GM19438 (cell line): Measurements from ENCODE around the gene VASP.
A peak's percentile ranks its signal among the peaks of the same experiment; 100 is the strongest.

ENCODE experiments used
- ATAC-seq: cut with Tn5 transposase; IDR thresholded peaks from one replicate; pipeline ENCODE4 v1.9.1; 2021; ENCODE audit warnings: low read depth; ENCODE audit not compliant: unreplicated experiment

Gene VASP

GRCh38 chr19:45514376-45515051, 7.2 kb downstream of the VASP start:
- ATAC-seq, result no peak

DNA sequence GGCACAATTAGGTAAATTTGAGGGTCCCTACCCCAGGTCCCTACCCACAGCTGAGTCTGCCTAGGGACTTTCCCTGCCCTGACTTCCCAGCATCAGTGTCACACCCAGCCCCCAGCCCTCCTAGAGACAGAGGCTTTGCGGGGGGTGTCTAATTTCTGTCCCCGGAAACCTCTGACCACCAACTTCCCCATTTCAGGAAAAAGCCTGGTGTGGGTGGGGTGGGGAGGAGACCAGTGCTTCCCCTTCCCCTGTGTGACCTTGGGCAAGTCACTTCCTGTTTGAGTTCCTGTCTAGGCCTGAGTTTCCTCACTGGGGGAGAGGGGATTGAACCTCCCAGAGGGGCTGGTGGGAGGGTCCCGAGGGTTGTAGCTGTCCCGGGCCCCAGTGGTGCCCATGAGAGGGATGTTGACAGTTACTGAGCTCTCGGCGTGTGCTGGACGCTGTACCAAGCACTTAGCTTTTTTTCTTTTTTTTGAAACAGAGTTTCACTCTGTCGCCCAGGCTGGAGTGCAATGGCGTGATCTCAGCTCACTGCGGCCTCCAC, 7.9 kb downstream of the VASP start:
- ATAC-seq, result no peak

DNA sequence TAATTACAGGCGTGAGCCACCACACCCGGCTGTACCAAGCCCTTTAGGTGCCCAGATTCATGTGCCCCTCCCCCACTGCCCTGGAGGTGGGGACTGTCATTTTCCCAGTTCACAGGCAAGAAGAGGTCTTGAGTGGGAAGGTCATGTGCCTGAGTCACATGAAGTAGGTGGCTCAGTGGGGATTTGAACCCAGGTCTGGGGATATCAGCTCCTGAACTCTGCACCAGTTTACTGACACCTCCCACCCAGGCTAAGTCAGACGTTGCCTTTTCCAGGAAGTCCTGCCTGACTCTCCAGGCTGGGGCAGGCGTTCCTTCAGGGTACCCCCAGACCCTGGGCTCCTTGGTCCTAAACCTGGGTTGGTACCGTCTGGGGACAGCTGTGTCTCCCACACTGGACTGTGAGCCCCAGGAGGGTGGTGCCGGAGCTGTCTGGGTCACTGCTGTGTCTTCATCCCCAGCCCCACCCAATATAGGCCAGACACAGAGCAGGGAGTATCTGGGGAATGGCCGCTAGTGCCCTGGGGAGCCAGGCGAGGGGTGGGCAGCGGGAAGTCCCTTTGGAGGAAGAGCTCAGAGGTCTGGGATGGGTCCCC, 8.6 kb downstream of the VASP start:
- no peak for ATAC-seq

DNA sequence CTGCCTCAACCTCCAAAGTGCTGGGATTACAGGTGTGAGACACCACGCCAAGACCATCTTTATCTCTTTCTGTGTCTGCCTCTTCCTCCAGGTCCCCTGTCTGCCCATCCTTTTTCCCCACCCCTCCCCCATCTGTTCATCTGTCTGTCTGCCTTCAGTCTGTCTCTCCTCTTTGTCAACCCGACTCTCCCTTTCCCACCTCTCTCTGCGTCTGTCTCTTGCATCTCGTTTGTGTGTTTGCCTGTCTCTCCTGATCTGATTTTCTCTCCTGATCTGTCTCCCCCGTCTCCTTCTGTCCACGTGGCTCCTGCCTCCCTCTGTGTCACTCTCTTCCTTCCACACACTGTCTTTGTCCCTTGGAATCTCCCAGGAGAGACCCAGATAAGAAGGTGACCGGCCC, 10.0 kb downstream of the VASP start:
- ATAC-seq, result no peak

DNA sequence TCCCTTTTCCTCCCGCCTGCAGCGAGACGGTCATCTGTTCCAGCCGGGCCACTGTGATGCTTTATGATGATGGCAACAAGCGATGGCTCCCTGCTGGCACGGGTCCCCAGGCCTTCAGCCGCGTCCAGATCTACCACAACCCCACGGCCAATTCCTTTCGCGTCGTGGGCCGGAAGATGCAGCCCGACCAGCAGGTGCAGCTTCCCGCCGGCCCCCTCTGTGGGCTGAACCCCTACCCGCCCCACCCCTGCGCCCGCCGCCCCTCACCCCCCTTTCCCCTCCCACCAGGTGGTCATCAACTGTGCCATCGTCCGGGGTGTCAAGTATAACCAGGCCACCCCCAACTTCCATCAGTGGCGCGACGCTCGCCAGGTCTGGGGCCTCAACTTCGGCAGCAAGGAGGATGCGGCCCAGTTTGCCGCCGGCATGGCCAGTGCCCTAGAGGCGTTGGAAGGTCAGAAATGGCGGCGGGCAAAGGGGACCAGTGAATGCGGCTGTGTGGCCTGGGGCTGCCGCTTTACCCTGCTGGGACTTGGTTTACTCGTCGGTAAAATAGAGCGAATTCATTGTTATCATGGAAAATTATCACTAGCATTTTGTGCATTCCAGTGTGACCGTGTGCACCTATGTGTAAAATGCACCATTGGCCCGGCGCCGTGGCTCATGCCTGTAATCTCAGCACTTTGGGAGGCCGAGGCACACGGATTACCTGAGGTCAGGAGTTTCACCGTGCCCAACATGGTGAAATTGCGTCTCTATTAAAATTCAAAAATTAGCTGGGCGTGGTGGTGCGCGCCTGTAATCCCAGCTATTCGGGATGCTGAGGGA, 10.6 kb downstream of the VASP start:
- no peak for ATAC-seq

GRCh38 chr19:45518469-45518826, 11.2 kb downstream of the VASP start:
- no peak for ATAC-seq

DNA sequence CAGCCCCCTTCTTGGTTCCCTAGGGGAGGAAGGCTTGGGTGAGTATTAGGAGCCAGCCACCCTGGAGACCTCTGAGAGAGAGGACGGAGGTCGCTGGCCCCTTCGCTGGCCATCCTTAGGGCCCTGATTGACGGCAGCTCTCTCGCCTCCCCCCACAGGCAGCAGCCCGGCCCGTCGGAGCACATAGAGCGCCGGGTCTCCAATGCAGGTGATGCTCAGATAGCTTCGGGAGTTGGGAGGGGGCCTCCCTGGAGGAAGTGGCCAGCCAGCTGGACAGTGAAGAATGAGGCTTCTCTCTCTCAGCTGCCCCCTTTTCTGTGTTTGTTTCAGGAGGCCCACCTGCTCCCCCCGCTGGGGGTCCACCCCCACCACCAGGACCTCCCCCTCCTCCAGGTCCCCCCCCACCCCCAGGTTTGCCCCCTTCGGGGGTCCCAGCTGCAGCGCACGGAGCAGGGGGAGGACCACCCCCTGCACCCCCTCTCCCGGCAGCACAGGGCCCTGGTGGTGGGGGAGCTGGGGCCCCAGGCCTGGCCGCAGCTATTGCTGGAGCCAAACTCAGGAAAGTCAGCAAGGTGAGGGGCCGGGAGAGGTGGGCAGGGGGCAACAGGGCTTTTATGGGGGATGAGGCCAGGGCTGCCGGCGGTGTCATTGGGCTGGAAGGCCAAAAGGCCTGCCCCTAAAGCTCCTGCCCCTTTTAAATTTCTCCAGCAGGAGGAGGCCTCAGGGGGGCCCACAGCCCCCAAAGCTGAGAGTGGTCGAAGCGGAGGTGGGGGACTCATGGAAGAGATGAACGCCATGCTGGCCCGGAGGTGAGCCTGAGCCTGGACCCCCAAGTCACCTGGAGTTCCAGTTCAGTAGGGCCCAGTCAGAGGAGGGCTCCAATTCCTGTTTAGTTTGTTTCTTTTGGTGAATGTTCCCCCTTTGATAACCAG, 15.0 kb downstream of the VASP start:
- ATAC-seq, result no peak

GRCh38 chr19:45523642-45524256, 16.5 kb downstream of the VASP start:
- ATAC-seq, result peak; percentile 73

GRCh38 chr19:45524575-45525129, 17.4 kb downstream of the VASP start:
- ATAC-seq, result no peak

GRCh38 chr19:45526143-45526542, 18.9 kb downstream of the VASP start:
- no peak for ATAC-seq

GRCh38 chr19:45526971-45527370, 19.7 kb downstream of the VASP start:
- ATAC-seq, result no peak

DNA sequence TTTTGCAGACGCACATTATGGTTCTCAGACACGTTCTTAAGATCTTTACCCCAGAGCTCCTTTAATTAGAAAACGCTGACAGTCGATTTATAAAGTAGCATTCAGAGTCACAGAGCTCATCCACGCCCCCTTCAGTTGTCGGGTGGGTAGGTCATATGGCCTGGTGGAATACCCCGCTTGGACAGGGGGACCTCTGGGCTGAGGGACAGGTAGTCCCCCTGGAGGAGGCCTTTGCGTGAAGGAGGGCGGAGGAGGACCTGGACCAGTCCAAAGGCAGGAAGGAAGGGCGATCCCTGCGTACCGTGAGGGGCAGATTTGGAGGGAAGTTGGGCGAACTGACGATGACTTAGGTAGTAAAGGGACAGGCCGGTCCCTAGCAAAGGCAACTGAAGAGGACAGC, 20.5 kb downstream of the VASP start:
- no peak for ATAC-seq

DNA sequence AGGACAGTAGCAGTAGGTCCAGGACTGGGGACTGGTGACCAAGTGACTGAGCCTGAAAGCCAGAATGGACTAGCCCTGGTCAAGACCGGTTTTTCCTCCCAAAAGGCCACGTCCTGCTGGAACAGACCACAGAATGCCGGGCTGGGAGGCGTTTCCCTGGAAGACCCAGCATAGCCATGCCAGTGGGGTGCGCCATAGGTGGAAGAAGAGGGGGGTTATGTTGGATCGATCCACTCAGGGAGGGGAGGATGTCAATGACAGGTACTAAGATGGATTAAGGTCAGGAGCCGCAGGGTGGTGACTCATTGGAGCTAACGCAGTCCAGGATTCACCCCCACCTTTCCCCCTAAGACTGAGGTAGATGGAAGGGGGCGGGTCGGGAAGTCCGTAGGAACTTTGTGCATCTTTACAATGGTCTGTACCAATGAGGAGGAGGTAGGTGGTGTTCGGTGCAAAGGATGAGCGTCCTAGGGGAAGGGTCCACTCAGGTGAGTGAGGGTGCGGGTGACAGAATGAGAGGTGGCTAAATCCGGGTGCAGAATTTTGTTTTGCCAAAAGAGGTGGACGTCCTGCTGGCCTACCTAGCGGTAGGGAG, 21.0 kb downstream of the VASP start:
- no peak for ATAC-seq

DNA sequence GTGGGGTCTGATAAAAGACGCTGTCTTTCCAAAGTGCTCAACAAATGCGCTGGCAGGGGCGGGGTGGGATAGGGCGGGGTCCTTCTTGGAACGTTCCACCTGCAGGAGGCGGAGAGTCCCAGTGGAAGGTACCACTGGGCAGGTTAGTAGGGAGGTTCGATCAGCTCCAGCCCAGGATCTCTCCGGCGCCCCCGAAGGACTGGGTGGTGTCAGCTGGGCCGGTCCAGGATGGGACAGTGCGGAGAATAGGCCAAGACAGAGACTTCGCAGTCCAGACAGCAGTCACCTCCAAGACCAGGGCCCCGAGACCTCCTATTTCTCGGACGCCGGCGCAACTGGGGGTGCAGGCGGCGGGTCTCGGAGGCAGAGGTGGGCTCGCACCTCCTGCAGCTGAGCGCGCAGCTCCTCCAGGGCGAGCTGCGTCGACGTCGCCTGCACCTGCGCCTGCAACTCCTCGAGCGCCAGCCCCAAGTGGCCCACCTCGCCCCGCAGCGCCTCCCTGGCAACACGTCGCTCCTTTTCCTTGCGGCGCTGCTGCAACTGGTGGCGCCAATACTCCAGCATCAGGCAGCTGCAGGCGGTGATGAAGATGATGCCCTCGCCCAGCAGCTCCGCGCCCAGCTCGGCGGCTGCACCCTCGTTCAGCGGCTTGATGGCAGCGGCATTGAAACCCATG, 21.6 kb downstream of the VASP start:
- no peak for ATAC-seq

DNA sequence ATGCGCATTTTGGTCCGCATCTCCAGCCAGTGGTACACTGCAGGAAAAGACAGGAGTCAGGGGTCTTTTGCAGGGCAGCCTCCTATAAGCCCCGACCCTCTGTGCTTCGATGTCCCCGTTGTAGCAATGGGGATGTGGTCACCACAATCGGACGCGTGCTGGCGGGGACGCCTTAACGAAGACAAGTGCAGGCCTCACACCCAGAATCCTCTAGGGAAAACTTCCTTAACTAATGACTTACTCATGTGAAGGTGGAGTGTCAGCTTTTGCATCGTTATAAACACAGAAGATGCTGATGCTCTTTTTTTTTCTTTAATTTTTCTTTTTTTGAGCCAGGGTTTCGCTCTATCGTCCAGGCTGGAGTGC, 22.1 kb downstream of the VASP start:
- no peak for ATAC-seq

- ATAC-seq, result no peak
Measured at GRCh38 chr19:45531349-45531748, 24.1 kb downstream of the VASP start.

GRCh38 chr19:45539459-45539858, 32.2 kb downstream of the VASP start:
- no peak for ATAC-seq

- ATAC-seq, result no peak
Measured at GRCh38 chr19:45542234-45542668, 35.0 kb downstream of the VASP start.
